Neural cell (in vitro differentiated cells): Measurements from ENCODE around the gene B3GNT3. TPM values are rescaled to one million over a fixed set of nuclear protein-coding genes. Genes with fewer than 3 reads are reported as not detected.

Source experiments
- H2AFZ ChIP-seq: fragments of 200-600, 300-800 bp; sonication (generic), shearing (Covaris generic); 2 replicates; pipeline ENCODE4 v1.6.0; 2014; ENCODE audit warnings: low read depth, mild to moderate bottlenecking, antibody characterized with exemption, low read length, moderate library complexity
- H3F3A ChIP-seq: fragments of 200-600 bp; shearing (Covaris generic); 2 replicates; pipeline ENCODE4 v1.6.1; 2016; ENCODE audit warnings: mild to moderate bottlenecking, moderate library complexity, mixed read lengths, antibody characterized with exemption, low read length; ENCODE audit not compliant: insufficient read depth, poor library complexity, severe bottlenecking
- H3K27ac ChIP-seq: fragments of 200-600, 300-800 bp; sonication (generic), shearing (Covaris generic); 2 replicates; pipeline ENCODE4 v1.5.1; 2014; ENCODE audit warnings: mild to moderate bottlenecking, low read length, moderate library complexity
- H3K27me3 ChIP-seq: fragments of 300-800, 200-600 bp; sonication (generic), shearing (Covaris generic); 2 replicates; pipeline ENCODE4 v1.6.0; 2014; ENCODE audit warnings: mild to moderate bottlenecking, low read depth, low read length, moderate library complexity; ENCODE audit not compliant: insufficient read depth
- H3K36me3 ChIP-seq: fragments of 300-800, 200-600 bp; sonication (generic), shearing (Covaris generic); 2 replicates; pipeline ENCODE4 v1.5.1; 2014; ENCODE audit warnings: mild to moderate bottlenecking, antibody characterized with exemption, low read length, moderate library complexity; ENCODE audit not compliant: insufficient read depth
- H3K4me2 ChIP-seq: fragments of 300-800, 200-600 bp; sonication (generic), shearing (Covaris generic); 2 replicates; pipeline ENCODE4 v1.6.0; 2014; ENCODE audit warnings: mild to moderate bottlenecking, low read length
- H3K4me3 ChIP-seq: fragments of 300-800, 200-600 bp; sonication (generic), shearing (Covaris generic); 2 replicates; pipeline ENCODE4 v1.5.1; 2014; ENCODE audit warnings: mild to moderate bottlenecking, low read length, moderate library complexity
- H3K79me2 ChIP-seq: fragments of 200-600 bp; shearing (Covaris generic); replicated peaks from 2 replicates; pipeline ENCODE4 v1.6.0; 2014; ENCODE audit warnings: mild to moderate bottlenecking, low read length, moderate library complexity; ENCODE audit not compliant: insufficient read depth
- H3K9ac ChIP-seq: fragments of 300-800, 200-600 bp; sonication (generic), shearing (Covaris generic); 2 replicates; pipeline ENCODE4 v1.6.1; 2016; ENCODE audit warnings: mild to moderate bottlenecking, low read length, mixed read lengths
- H3K9me2 ChIP-seq: fragments of 200-600 bp; shearing (Covaris generic); 2 replicates; pipeline ENCODE4 v1.6.1; 2016; ENCODE audit warnings: mild to moderate bottlenecking, low read length, mixed read lengths; ENCODE audit not compliant: insufficient read depth
- H3K9me3 ChIP-seq: fragments of 200-600, 300-800 bp; sonication (generic), shearing (Covaris generic); 2 replicates; pipeline ENCODE4 v1.6.1; 2016; ENCODE audit warnings: mild to moderate bottlenecking, mixed run types, low read length, moderate library complexity, mixed read lengths
- H4K20me1 ChIP-seq: fragments of 200-600 bp; shearing (Covaris generic); 2 replicates; pipeline ENCODE4 v1.6.1; 2016; ENCODE audit warnings: mild to moderate bottlenecking, mixed run types; ENCODE audit not compliant: insufficient read depth
- EP300 ChIP-seq: fragments of 450-650 bp; conservative IDR thresholded peaks from 2 replicates; pipeline ENCODE4 v1.6.1; 2014; ENCODE audit warnings: antibody characterized with exemption, mild to moderate bottlenecking, moderate library complexity; ENCODE audit not compliant: poor library complexity, severe bottlenecking
- EZH2 ChIP-seq: fragments of 200-600, 300-800 bp; shearing (Covaris generic), sonication (generic); IDR thresholded peaks from 2 replicates; pipeline ENCODE4 v1.6.1; 2014; ENCODE audit warnings: antibody characterized with exemption, low read length, borderline replicate concordance, mild to moderate bottlenecking; ENCODE audit not compliant: insufficient read depth, poor library complexity, severe bottlenecking
- MXI1 ChIP-seq: fragments of 450-650 bp; conservative IDR thresholded peaks from 2 replicates; pipeline ENCODE4 v1.6.1; 2014; ENCODE audit warnings: antibody characterized with exemption, mild to moderate bottlenecking; ENCODE audit not compliant: poor library complexity, severe bottlenecking
- POLR2AphosphoS5 ChIP-seq: IDR thresholded peaks from 2 replicates; pipeline ENCODE4 v1.6.1; 2012
- RAD21 ChIP-seq: fragments of 450-650 bp; conservative IDR thresholded peaks from 2 replicates; pipeline ENCODE4 v1.6.1; 2014; ENCODE audit warnings: antibody characterized with exemption, mild to moderate bottlenecking, moderate library complexity
- SMC3 ChIP-seq: fragments of 450-650 bp; conservative IDR thresholded peaks from 2 replicates; pipeline ENCODE4 v1.6.1; 2014; ENCODE audit warnings: antibody characterized with exemption, mild to moderate bottlenecking, moderate library complexity; ENCODE audit not compliant: poor library complexity
- TAF1 ChIP-seq: IDR thresholded peaks from 2 replicates; pipeline ENCODE4 v1.6.1; 2012; ENCODE audit warnings: low read depth
- polyA plus RNA-seq: library from polyadenylated mRNA; depleted of rRNA; stranded (reverse); fragments of >200 nt; gene quantifications from 2 replicates; pipeline ENCODE4 v1.2.3, GENCODE V29; 2014
- TF ChIP-seq, protein P1 (sequence below): IDR thresholded peaks from 2 replicates; pipeline ENCODE4 v1.6.1; 2012; ENCODE audit warnings: borderline replicate concordance
- TF ChIP-seq, protein P2 (sequence below): fragments of 450-650 bp; IDR thresholded peaks from 2 replicates; pipeline ENCODE4 v1.5.1; 2014; ENCODE audit warnings: antibody characterized with exemption, mild to moderate bottlenecking, moderate library complexity; ENCODE audit not compliant: poor library complexity, severe bottlenecking

The B3GNT3 gene
- polyA plus RNA-seq, 1 donor from 2014 or later, result not detected

GRCh38 chr19:17748884-17749638 lies 45.9 kb upstream of the B3GNT3 start:
- Histone ChIP-seq H3F3A (no peaks in the 10 kb centered on the region), H3K79me2 (peaks cover 20% of the 10 kb centered on the region), H3K9ac (peak overlapping the region; percentile 84), H3K27me3 (no peaks in the 10 kb centered on the region), H3K27ac (no peak overlapping the region), H3K4me3 (peak overlapping the region; percentile 94), H3K4me2 (no peak overlapping the region), H3K9me3 (no peaks in the 10 kb centered on the region), H4K20me1 (no peaks in the 10 kb centered on the region), H3K9me2 (no peaks in the 10 kb centered on the region), H3K36me3 (no peaks in the 10 kb centered on the region), H2AFZ (no peak overlapping the region)
- TF ChIP-seq EZH2 (no peak), TAF1 (no peak), POLR2AphosphoS5 (no peak), EP300 (no peak), SMC3 (no peak), MXI1 (no peak), RAD21 (no peak)
- TF ChIP-seq, protein P1, sequence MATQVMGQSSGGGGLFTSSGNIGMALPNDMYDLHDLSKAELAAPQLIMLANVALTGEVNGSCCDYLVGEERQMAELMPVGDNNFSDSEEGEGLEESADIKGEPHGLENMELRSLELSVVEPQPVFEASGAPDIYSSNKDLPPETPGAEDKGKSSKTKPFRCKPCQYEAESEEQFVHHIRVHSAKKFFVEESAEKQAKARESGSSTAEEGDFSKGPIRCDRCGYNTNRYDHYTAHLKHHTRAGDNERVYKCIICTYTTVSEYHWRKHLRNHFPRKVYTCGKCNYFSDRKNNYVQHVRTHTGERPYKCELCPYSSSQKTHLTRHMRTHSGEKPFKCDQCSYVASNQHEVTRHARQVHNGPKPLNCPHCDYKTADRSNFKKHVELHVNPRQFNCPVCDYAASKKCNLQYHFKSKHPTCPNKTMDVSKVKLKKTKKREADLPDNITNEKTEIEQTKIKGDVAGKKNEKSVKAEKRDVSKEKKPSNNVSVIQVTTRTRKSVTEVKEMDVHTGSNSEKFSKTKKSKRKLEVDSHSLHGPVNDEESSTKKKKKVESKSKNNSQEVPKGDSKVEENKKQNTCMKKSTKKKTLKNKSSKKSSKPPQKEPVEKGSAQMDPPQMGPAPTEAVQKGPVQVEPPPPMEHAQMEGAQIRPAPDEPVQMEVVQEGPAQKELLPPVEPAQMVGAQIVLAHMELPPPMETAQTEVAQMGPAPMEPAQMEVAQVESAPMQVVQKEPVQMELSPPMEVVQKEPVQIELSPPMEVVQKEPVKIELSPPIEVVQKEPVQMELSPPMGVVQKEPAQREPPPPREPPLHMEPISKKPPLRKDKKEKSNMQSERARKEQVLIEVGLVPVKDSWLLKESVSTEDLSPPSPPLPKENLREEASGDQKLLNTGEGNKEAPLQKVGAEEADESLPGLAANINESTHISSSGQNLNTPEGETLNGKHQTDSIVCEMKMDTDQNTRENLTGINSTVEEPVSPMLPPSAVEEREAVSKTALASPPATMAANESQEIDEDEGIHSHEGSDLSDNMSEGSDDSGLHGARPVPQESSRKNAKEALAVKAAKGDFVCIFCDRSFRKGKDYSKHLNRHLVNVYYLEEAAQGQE, result no peak
- TF ChIP-seq, protein P2, sequence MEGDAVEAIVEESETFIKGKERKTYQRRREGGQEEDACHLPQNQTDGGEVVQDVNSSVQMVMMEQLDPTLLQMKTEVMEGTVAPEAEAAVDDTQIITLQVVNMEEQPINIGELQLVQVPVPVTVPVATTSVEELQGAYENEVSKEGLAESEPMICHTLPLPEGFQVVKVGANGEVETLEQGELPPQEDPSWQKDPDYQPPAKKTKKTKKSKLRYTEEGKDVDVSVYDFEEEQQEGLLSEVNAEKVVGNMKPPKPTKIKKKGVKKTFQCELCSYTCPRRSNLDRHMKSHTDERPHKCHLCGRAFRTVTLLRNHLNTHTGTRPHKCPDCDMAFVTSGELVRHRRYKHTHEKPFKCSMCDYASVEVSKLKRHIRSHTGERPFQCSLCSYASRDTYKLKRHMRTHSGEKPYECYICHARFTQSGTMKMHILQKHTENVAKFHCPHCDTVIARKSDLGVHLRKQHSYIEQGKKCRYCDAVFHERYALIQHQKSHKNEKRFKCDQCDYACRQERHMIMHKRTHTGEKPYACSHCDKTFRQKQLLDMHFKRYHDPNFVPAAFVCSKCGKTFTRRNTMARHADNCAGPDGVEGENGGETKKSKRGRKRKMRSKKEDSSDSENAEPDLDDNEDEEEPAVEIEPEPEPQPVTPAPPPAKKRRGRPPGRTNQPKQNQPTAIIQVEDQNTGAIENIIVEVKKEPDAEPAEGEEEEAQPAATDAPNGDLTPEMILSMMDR, result no peak

DNA sequence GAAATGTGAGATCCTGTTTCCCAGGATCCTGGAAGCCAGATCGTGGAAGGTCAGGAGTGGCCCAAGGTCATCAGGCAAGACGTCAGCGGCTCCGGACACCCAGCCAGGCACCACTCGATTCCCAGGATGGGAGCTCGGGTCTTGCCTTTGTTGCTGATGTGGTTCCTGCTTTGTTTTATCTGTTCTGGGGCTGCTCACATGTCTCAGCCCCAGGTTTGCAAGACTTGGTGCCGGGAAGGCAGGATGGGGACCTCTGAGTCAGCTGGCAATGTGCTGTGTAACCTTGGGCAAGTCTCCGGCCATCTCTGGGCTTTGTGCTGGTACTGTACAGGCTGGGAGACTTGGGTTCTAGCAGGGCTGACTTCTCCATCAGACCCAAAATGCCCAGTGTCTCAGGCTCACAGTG lies 45.0 kb upstream of the B3GNT3 start:
- H4K20me1 ChIP-seq, result no peaks in the 10 kb centered on the region
- H2AFZ ChIP-seq, result no peak overlapping the region
- H3F3A ChIP-seq, result no peaks in the 10 kb centered on the region
- no peaks in the 10 kb centered on the region for H3K36me3 ChIP-seq
- peaks cover 20% of the 10 kb centered on the region for H3K79me2 ChIP-seq
- H3K9me3 ChIP-seq, result no peaks in the 10 kb centered on the region
- H3K4me2 ChIP-seq, result no peak overlapping the region
- no peak overlapping the region for H3K9ac ChIP-seq
- H3K4me3 ChIP-seq, result peak overlapping the region; percentile 94
- TF ChIP-seq, protein P1, result no peak
- TF ChIP-seq SMC3 (no peak), POLR2AphosphoS5 (no peak), EP300 (no peak), EZH2 (no peak), MXI1 (no peak), RAD21 (no peak), TAF1 (no peak)
- TF ChIP-seq, protein P2, result no peak
- no peaks in the 10 kb centered on the region for H3K9me2 ChIP-seq
- H3K27me3 ChIP-seq, result no peaks in the 10 kb centered on the region
- H3K27ac ChIP-seq, result no peak overlapping the region
